ENCODE data around the gene PDE8A. TPM values are rescaled to one million over a fixed set of nuclear protein-coding genes. Genes with fewer than 3 reads are reported as not detected.

PDE8A gene
- total RNA-seq, 2 donors from 2014 or later, result 63.3 to 85.3 TPM

DNA sequence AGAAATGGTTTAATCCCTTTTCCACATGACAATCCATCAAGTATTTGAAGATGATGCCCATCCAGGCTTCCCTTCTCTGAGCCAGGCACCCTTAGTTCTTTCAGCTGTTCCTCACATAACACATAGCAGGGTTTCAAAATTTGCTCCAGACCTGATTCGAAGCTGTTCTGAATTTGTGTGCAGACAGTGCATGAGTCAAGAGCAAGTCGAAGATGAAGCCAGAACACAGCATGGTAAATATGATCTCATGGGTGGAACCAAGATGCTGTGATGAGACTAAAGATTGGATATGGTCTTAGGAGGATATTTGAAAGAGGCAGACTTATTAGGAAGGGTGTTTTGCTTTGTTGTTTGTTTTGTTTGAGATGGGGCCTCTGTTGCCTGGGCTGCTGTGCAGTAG, 32.6 kb upstream of the PDE8A start:
- Histone ChIP-seq H3K9ac (ENCODE audit: low read depth in 2 of 2, low read length in 2 of 2) (no peak overlapping the region), H3K9me3 (no peaks in the 10 kb centered on the region), H3K4me3 (no peak overlapping the region), H3K27ac (no peak overlapping the region), H3K4me1 (no peaks in the 10 kb centered on the region), H3K36me3 (no peaks in the 10 kb centered on the region), H3K27me3 (no peaks in the 10 kb centered on the region)
- DNase-seq, result no peak
- TF ChIP-seq, protein P1, sequence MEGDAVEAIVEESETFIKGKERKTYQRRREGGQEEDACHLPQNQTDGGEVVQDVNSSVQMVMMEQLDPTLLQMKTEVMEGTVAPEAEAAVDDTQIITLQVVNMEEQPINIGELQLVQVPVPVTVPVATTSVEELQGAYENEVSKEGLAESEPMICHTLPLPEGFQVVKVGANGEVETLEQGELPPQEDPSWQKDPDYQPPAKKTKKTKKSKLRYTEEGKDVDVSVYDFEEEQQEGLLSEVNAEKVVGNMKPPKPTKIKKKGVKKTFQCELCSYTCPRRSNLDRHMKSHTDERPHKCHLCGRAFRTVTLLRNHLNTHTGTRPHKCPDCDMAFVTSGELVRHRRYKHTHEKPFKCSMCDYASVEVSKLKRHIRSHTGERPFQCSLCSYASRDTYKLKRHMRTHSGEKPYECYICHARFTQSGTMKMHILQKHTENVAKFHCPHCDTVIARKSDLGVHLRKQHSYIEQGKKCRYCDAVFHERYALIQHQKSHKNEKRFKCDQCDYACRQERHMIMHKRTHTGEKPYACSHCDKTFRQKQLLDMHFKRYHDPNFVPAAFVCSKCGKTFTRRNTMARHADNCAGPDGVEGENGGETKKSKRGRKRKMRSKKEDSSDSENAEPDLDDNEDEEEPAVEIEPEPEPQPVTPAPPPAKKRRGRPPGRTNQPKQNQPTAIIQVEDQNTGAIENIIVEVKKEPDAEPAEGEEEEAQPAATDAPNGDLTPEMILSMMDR (IDR thresholded peaks at IDR 0.05), result no peak
- intact Hi-C loops (cut with DNase I), result no loop called here

DNA sequence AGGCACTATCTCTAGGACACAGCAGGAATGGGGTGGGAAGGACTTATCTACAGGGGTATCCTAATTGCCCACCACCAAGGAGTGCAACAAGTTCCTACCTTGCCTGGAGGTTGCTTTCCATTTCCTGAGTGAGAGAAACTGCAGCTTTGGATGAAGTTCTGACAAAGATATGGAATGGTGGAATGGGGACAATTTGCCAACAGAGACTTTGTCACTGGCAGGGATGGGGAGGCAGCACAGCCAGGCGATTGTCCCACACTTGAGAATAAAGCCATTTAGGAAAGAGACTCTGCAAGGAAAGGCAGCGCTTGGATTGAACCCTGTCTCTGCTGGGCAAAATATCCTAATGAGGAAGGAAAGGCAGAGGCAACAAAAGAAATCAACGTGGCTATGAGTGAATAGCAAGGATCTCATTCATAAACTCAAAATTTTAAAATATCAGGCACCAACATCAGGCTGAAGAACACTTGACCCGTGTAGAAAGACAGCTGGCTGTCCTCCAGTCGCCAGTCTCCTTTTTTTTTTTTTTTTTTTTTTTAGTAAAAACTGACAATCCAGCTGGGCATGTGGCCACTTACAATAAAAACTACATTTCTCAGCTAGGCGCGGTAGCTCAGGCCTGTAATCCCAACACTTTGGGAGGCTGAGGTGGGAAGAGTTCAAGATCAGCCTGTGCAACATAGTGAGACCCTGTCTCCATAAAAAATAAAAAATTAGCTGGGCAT, 31.6 kb upstream of the PDE8A start:
- no peak overlapping the region for H3K9ac ChIP-seq (ENCODE audit: low read depth in 2 of 2, low read length in 2 of 2)
- intact Hi-C loops (cut with DNase I), result loop anchor here (10.0 kb wide), 1 partner anchor 215 kb away; no protein-coding TSS in a partner anchor

DNA sequence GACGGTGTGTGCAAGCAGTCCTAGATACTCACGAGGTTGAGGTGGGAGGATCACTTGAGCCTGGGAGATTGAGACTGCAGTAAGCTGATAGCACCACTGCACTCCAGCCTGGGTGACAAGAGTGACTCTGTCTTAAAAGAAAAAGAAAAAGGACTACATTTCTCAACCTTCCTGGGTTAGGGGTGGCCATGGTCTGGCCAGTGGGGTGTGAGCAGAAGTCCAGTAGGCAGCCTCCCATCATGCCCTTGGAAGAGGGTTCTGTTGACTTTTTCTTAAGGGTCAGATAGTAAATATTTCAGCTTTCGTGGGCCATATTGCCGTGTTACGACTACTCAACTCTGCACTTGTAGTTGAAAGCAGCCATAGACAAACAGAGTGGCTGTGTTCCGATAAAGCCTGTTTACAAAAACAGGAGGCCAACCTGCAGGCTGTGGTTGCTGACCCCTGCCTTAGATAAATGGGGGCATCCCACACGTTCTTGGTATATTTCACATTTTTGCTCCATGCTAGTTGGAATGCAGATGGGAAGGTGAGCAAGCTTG, 31.0 kb upstream of the PDE8A start:
- no peaks in the 10 kb centered on the region for H3K36me3 ChIP-seq
- no peaks in the 10 kb centered on the region for H3K4me1 ChIP-seq
- H3K9me3 ChIP-seq, result no peaks in the 10 kb centered on the region
- no peak overlapping the region for H3K9ac ChIP-seq (ENCODE audit: low read depth in 2 of 2, low read length in 2 of 2)
- no peaks in the 10 kb centered on the region for H3K27me3 ChIP-seq
- intact Hi-C loops (cut with DNase I), result loop anchor here (10.0 kb wide), 1 partner anchor 214 kb away; no protein-coding TSS in a partner anchor
- H3K4me3 ChIP-seq, result no peak overlapping the region
- DNase-seq, result no peak
- TF ChIP-seq, protein P1 (IDR thresholded peaks at IDR 0.05), result no peak
- no peak overlapping the region for H3K27ac ChIP-seq

More for the DNA sequence above, 31.6 kb upstream of the PDE8A start:
- no peaks in the 10 kb centered on the region for H3K9me3 ChIP-seq
- DNase-seq, result no peak
- H3K36me3 ChIP-seq, result no peaks in the 10 kb centered on the region
- TF ChIP-seq, protein P1 (IDR thresholded peaks at IDR 0.05), result no peak
- no peak overlapping the region for H3K27ac ChIP-seq
- H3K27me3 ChIP-seq, result no peaks in the 10 kb centered on the region
- H3K4me3 ChIP-seq, result no peak overlapping the region
- no peaks in the 10 kb centered on the region for H3K4me1 ChIP-seq

DNA sequence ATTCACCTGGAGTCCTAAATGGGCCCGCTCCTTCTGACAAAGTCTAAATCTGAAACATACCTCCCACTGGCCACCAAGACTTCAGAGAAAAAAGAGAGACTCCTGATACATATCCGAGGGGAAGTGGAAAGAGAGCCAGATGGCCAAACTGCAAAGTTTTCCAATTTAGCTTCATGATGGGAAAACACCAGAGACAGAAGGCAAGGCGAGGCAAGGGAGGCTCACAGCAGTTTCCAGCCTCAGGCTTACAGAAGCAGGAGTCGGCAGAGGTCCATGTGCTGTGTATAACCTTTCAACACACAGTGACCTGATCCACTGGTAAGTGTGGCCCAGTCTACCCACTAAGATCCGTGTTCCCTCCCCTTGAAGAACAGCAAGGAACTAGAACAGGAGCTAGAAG, 29.9 kb upstream of the PDE8A start:
- no peaks in the 10 kb centered on the region for H3K36me3 ChIP-seq
- TF ChIP-seq, protein P1 (IDR thresholded peaks at IDR 0.05), result no peak
- H3K9ac ChIP-seq (ENCODE audit: low read depth in 2 of 2, low read length in 2 of 2), result no peak overlapping the region
- intact Hi-C loops (cut with DNase I), result loop anchor here (10.0 kb wide), 1 partner anchor 213 kb away; no protein-coding TSS in a partner anchor
- no peaks in the 10 kb centered on the region for H3K9me3 ChIP-seq
- no peak for DNase-seq
- H3K4me3 ChIP-seq, result no peak overlapping the region
- no peaks in the 10 kb centered on the region for H3K27me3 ChIP-seq
- no peaks in the 10 kb centered on the region for H3K4me1 ChIP-seq
- no peak overlapping the region for H3K27ac ChIP-seq

DNA sequence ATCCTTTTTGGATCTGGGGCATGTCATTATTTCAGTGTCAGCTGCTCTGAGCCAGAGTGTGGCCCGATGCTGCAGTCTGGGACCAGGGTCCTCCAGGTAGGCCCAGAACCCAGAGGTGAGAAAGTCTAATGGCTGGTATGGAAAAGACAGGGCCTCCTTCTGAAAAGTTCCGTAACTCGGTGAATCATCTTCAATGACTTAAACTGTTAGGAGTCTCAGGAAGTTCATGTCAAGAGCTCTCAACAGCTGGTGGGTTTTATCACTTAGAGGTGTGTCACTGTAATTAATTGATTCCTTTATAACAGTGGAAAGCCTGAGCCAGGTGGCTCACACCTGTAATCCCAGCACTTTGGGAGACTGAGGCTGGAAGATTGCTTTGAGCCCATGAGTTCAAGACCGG, 28.5 kb upstream of the PDE8A start:
- Histone ChIP-seq H3K36me3 (no peaks in the 10 kb centered on the region), H3K9me3 (no peaks in the 10 kb centered on the region), H3K4me3 (no peak overlapping the region), H3K27ac (no peak overlapping the region), H3K4me1 (no peaks in the 10 kb centered on the region), H3K9ac (ENCODE audit: low read depth in 2 of 2, low read length in 2 of 2) (no peak overlapping the region), H3K27me3 (no peaks in the 10 kb centered on the region)
- DNase-seq, result no peak
- TF ChIP-seq, protein P1 (IDR thresholded peaks at IDR 0.05), result no peak
- intact Hi-C loops (cut with DNase I), result loop anchor here (10.0 kb wide), 1 partner anchor 212 kb away; no protein-coding TSS in a partner anchor
